ENCODE results near the gene TDRD7.

The TDRD7 gene

DNA sequence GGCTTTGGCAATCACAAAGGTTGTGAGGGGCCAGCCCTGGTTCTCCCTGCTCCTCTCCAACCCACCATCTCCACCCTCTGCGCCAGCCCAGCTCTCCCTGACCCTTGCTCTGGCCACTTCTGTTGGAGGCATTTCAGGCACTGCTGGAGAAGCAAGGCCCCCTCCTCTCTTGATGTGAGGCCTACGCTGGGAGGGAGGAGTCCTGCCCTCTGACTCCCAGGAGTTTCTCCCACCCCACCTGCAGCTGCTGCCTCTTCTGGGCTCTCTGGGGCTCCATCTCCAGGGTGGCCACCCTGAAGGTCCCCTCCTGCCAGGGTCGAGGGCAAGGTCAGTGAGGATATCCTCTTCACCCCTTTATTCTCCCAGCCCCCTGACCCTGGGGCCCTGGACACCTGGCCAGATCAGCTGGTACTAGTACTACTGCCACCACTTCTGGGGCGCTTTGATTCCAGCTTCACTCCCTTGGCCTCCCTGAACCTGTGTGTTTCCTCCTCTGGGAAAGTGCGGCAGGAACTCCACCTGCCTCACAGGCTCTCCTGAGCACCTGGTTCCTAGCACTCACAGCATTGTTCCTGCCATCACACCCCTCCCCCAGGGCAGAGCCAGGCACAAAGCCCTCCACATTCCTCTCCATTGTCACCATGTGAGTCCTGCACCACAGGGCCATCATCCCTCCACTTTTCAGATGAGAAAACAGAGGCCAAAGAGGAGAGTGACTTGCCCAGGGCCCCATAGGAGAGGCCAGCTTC, 23.8 kb upstream of the TDRD7 start:
- no peak for DNase-seq (ENCODE audit: low read depth)

DNA sequence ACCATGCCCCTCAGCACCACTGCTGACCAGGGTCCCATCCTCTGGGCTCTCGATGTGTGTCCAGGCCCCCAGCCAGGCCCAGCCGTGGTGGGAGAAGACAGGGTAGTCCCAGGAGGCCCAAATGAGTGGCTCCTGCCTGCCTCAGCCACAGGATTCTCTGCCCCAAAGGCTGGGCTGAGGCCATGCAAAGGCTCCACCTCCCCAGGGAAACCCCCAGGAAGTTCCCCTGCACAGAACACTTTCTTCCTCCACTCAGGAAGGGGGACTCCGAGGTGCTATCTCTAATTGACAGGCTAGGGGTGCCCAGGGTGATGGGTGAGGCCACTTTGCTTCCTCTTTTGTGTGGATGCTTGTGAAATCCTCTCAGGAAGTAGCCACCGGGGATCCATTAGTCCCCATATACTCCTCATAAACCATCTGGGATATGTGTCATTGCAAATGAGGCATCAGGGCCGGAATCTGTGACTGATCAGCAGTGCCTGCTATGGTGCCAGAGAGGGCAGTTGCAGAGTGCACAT, 23.1 kb upstream of the TDRD7 start:
- DNase-seq (ENCODE audit: low read depth), result no peak

DNA sequence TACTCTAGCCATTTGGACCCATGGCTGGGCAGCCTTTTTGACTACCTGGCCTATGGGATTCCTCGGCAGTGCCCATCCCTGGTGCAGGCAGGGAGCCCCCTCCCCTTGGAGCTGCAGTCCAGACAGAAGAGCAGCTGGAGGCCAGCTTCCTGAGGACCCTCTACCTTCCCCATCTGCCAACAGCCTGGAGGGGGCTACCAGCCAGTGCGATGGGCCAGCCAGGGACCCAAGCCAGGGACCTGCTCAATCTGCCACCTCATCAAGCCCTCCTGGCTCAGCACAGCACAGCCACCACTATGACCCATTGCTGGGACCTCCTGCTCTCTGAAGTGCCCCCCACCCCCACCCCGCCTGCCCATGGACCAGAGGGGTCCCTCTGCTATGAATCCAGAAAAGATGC, 22.6 kb upstream of the TDRD7 start:
- DNase-seq (ENCODE audit: low read depth), result no peak

DNA sequence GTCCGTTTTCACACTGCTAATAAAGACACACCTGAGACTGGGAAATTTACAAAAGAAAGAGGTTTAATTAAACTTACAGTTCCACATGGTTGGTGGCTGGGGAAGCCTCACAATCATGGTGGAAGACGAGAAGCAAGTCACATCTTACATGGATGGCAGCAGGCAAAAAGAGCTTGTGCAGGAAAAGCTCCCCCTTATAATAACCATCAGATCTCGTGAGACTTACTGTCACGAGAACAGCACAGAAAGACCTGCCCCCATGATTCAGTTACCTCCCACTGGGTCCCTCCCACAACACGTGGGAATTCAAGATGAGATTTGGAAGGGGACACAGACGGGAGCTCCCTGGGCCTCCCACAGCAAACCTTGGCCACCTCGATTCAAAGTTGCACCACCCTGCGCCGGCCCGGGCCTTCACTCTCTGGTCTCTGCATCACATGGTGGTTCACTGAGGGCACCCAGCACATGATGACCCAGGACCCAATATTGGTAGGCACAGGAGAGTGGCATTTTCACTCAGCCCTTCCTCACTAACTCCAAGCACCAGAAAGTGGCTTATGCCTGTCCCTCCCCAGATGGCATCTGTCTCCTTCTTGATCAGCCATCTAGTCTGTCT, 21.0 kb upstream of the TDRD7 start:
- no peak for DNase-seq (ENCODE audit: low read depth)

DNA sequence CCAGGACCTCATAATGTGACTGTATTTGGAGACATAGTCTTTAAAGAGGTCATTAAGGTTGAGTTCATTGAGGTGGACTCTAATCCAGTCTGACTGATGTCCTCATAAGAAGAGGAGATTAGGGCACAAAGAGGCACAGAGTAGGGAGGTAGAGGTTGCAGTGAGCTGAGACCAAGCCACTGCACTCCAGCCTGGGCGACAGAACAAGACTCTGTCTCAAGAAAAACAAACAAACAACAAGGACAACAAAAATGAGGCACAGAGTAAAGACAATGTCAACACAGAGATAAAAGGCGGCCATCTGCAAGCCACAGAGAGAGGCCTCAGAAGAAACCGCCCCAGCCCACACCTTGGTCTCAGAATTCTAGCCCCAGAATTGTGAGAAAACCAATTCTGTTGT, 17.0 kb upstream of the TDRD7 start:
- no peak for DNase-seq (ENCODE audit: low read depth)

DNA sequence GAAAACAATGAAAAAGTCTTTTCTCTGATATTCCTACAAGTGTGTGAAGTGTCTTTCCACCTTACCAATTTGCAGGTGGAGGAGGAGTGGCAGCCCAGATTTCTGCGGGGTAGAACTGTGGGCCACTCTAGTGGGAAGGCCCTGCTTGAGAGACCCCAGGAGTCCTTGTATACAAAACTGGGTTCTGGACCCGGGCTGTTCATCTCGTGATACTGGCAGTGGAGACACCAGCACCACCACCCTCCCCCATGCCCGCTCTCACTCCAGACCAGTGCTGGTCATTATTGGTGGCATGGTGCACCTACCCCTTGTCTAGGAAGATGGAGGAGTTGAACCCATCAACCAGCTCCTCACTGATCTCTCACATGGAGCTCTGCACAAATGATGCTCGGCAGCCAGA, 16.2 kb upstream of the TDRD7 start:
- DNase-seq (ENCODE audit: low read depth), result no peak

DNA sequence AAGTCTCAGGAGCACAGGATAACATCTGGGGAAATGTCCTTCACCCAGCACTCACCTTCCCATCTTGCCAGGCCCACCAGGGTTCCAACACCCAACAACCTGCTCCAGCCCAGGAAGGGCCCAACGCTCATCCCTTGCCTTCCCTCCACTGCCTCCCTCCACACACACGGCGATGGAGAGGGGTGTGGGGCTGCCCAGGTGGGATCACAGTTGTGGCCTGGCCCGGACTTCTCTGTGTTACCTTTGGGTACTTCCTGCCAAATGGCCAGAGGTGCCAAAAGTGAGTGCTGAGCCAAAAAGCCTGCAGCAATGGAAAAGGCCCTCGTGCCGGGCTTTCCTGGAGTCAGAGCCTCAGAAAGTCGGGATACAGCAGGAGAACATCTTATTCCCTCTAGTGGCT, 15.6 kb upstream of the TDRD7 start:
- no peak for DNase-seq (ENCODE audit: low read depth)

DNA sequence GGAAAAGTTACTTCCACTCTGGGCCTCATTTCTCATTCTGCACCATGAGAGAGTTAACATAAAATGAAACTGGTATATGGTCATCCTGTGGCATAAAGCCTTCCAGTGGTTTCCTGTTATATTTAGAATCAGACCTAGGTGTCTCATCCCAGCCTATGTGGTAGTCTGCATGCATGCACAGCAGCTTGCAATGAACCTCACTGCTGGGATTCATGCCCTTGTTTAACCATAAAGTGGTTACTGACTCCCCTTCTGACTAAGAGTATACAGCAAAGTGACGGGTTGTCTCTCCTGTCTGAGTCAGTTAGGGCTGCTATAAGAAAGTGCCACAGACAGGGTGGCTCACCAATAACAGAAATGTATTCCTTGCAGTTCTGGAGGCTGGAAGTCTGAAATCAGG, 14.7 kb upstream of the TDRD7 start:
- no peak for DNase-seq (ENCODE audit: low read depth)

DNA sequence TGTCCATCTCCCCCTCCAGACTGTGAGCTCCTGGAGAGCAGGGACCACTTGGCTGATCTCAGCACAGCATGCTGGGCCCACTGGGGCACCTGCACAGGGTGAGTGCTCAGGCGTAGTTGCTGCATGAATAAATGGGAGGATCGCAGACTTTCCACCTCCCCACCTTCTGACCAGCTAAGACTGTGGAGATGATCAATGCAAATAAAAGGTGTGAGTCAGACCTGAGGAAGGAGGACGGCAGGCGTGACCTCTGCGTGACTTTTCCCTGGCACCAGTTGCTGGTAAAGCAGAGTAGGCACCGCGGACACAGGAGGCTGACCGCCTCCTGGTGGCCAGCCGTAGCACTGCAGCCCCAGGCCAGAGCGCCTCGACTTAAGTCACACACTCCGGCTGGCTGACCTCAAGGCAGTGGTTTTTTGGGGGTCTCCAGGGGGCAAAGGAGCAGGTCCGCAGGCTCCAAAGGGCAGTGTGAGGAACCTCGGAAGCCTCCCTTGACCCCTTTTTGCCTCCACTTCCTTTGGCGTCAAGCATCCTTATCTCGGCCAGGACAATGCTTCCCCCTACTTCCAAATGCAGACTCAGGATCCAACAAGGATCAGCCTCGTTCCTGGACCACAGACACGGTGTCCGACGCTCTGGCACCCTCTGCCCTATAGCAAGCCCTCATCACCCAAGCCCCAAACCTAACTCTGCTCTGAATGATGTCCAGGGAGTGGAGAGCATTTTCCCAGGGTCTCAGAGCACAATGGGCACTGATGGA, 12.7 kb upstream of the TDRD7 start:
- peak; percentile 53 for DNase-seq (ENCODE audit: low read depth)

DNA sequence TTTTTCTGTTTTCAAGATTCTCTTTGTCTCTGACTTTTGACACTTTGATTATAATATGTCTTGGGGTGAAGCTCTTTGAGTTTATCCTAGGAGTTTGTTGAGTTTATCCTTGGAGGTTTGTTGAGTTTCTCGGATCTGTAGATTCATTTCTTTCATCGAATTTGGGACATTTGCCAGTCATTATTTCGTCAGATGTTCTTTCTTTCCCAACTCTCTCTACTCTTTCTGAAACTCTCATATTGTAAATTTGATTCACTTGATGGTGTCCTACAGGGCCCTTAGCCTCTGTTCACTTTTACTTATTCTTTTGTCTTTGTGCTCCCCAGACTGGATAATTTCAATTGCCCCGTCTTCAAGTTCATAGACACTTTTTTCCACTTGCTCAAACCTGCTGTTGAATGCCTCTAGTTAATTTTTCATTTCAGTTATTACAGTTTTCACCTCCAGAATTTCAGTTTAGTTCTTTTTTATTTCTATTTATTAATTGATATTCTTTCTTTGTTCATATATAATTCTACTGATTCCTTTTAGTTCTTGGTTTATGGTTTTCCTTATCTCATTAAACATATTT, 8.1 kb upstream of the TDRD7 start:
- no peak for DNase-seq (ENCODE audit: low read depth)

DNA sequence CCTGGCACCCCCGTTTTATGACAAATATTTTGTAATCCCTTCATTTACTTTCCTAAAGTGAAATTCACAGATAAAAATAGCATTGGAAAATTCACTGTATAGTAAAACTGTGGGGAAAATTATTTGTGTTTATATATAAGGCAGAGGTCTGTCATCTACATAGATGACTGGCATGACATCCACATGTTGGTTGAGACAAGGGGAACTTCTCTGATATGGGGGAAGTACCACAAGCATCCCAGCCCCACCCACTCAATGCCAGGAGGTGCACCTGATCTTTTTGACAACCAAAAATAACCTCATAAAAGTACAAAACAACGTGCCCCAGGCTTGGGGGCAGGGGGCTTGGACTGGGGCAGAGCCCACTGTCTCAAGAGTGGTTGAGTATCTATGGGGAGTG, 6.3 kb upstream of the TDRD7 start:
- no peak for DNase-seq (ENCODE audit: low read depth)

DNA sequence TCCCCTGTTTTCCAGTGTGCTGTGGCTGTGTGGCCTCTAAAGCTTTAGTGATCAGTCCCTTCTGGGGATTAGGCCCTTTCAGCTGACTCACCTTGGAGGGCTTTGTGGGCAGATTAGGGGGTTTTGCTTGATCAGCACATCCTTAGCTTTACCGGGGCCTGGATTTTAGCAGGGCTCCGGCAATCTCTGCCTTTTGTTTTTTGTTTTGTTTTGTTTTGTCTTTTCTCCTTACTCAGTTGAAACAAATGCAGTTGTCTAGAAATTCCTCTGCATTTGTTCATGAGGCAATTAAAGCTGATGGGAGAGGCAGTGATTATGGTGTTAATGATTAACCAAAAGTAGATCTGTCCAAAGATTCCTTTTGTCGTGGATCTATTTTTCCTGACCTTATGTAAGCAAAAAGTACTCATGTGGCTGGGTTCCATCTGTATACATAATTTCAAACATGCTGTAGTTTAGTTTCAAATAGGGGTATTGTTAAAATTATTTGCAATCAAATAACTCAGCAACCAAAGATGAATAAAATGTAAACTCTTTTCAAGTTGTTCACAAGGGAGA, 5.2 kb upstream of the TDRD7 start:
- DNase-seq (ENCODE audit: low read depth), result no peak

DNA sequence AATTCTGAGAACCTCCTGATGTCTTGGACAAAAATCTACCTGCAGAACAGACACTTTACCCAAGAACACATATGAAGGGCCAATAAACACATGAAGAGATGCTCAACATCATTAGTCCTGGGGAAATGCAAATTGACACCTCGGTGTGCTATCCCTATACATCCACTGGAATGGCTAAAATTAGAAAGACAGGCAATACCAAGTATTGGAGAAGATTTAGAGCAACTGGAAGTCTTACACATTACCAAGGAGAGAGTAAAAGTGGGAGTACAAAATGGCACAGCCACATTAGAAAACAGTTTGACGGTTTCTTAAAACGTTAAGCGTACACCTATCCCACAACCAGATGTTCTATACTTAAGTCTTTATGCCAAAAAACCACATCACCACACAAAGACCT, 3.3 kb upstream of the TDRD7 start:
- DNase-seq (ENCODE audit: low read depth), result no peak

DNA sequence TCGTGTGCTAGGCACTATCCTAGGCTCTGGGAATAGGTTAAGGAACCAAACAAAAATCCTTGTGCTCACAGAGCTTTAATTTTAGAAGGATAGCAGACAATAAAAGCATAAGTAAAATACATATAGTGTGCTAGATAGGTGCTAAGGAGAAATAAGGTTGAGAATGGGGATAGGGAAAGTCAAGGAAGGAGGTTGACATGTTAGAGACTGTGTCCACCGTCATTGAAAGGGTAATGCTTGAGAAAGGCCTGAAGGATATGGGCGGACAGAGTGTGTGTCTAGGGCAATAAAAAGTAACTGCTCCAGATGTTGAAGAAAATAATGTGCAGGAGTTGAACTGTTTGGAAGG, 482 bp upstream of the TDRD7 start:
- DNase-seq (ENCODE audit: low read depth), result no peak

DNA sequence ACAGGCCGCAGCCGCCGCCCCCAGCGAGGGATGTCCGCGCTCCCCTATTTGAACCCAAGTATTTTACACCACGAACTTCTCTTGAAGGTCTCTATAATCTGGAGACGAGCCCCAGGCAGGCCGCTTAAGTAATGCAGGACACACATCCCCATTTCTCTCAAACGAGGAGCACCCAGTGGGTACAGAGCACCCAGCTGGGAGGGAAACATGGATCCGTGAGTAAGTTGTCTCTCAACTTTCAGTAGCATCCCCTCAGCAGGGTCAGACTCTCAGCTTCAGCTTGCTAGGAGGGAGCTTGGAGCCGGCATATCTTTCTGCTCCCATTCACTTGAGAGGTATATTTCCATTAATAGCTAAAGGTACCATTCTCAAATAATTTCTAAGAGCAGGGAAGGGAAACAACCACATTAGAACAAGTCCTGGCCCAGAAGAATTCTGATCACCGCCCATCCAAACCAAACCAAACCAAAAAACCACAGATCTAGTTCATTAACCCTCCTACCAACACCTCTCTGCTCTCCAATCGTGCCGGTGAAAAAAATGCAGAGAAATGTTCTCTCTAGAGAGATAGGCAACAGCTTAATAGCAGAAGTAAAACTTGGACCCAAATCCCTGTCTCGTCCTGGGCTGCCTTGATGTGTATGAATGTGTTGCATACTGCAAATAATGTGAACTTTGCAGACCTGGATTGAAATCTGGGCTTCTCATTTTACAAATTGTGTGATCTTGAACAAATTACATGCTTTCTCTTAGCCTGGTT, 910 bp downstream of the TDRD7 start:
- no peak for DNase-seq (ENCODE audit: low read depth)

DNA sequence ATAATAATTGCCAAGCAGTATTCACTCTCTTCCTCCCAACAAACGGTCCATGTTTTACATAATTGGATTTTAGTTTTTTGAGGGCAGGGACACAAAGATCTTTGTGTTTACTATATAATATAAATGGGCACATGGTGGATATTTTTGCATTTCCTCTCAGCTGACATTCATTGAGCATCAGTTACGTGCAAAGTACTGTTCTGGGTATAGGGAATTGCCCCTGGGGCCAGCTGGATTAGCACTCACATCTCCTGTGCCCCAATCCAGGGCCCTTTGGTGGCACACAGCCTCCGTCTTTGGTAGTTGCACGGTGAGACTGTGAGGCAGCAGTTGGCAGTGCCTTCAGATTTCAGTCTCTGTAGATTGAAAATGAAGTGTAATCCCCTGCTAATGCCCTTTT, 1.6 kb downstream of the TDRD7 start:
- DNase-seq (ENCODE audit: low read depth), result no peak

DNA sequence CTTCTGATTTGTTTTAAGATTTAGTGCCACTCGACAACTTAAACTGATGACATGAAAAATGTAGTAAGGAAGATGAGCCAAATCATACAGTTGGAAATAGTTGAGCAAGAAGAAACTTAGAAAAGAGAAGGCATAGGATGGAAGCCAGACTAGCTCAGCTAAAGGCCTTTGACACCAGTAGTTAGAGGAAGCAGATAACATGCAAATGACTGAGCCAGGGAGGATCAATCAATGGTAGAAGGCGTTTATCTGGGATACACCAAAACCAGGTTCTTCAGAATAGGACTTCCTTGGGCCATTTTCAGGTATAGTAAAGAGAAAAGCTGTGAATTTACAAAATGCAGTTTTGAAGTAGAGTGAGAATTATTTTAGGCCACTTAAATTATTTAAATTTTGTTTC, 3.2 kb downstream of the TDRD7 start:
- no peak for DNase-seq (ENCODE audit: low read depth)

DNA sequence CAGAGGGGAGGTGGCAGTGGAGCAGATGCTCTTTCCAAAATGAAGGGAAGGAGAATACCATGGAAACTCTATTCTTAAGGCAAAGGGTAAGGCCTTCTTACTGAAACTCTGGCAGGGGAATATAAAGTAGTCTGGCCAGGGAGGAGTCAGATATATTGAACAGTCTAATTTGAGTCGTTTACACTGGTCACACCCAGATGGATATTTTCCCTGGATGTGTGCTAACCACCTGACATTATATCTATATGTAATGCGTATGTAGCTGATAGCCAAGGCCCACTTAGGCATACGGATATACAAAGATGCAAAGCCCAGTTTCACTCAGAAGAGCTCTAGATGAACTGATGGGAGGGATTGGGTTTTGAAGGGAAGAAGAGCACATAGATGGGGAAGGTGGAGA, 7.0 kb downstream of the TDRD7 start:
- DNase-seq (ENCODE audit: low read depth), result no peak

DNA sequence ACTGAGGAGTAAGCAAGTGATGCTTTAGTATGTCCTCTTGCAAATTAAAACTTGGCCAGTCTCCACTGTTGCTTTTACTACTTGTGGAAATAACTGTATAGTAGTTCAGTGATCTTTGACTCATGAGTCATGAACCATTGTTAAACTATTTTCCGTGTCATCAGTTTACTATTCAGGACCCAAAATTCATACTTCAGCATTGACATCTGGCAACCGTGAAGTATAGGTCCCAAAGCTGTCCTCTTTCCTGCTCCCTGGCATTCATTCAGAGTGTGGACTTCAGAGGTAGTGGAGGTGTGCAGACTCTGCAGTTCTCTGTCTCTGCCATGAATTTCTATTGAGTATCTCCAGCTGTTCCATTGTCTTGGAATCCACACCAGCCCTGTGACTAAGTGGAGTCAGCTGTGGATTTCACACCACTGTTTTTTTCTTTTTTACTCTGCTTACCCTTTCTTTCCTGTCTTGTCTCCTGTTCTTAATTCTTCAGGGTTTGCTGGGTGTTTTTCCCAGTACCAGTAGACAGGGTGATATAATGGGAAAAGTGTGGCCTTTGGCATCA, 7.5 kb downstream of the TDRD7 start:
- no peak for DNase-seq (ENCODE audit: low read depth)

DNA sequence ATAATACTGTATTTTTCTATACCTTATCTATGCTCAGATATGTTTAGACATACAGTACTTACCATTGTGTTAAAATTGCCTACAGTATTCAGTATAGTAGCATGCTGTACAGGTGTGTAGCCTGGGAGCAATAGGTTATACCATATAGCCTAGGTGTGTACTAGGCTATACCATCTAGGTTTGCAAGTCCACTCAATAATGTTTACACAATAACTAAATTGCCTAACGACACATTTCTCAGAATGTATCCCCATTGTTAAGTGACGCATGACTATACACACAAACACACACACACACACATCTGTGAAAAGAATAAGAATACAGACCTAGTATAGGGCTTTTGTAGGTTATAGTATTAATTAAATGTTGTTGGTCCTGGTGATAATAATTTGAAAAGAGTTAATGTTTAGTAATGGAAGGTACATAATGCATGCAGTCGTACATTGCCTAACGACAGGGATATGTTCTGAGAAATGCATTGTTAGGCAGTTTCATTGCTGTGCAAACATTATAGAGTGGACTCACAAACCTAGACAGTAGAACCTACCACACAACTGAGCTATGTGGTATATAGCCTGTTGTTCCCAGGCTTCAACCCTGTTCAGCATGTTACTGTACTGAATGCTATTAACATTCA, 13.6 kb downstream of the TDRD7 start:
- no peak for DNase-seq (ENCODE audit: low read depth)

DNA sequence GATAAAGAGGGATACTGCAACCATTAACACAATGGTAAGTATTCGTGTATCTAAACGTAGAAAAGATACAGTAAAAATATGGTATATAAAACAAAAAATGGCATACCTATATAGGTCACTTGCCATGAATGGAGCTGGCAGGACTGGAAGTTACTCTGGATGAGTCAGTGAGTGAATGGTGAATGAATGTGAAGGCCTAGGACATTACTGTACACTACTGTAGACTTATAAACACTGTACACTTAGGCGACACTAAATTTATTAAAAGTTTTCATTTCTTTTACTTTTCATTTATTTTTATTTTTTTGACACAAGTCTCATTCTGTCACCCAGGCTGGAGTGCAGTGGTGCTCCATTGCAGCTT, 14.1 kb downstream of the TDRD7 start:
- DNase-seq (ENCODE audit: low read depth), result no peak

Measured in activated T-cell treated with anti-CD3 and anti-CD28 coated beads for 1 hour (primary cell).